ENCODE measurements around the gene CLDN10. TPM values are rescaled to one million over a fixed set of nuclear protein-coding genes. Genes with fewer than 3 reads are reported as not detected.

Gene CLDN10
- total and polyA plus RNA-seq, 2 experiments from 2014 or later = 0.83 to 2.4 TPM

DNA sequence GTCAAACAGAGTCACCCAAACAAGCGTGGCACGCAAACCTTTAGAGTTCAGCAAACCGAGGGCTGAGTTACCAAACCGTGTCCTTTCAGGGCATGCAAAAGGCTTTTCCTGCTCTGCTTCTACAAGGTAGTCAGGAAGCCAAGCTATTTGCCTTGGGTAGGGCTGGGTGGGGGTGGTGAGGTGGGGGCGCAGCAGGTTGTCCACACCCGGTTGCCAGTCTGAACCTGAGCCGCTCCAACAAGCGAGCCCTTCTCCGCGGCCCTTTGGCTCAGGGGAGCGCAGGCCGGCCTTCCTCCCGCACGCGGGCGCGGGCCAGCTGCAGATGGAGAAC lies 347 bp upstream of the CLDN10 start:
- peak overlapping the region; percentile 35 for H2AFZ ChIP-seq
- H3K4me2 ChIP-seq = peak overlapping the region; percentile 77
- TF ChIP-seq EZH2 (IDR thresholded peaks at IDR 0.05; ENCODE audit: borderline replicate concordance) = no peak
- TF ChIP-seq EZH2phosphoT487 (IDR thresholded peaks at IDR 0.05; ENCODE audit: low read depth, severe bottlenecking, unreplicated experiment) = no peak
- TF ChIP-seq, protein P1, sequence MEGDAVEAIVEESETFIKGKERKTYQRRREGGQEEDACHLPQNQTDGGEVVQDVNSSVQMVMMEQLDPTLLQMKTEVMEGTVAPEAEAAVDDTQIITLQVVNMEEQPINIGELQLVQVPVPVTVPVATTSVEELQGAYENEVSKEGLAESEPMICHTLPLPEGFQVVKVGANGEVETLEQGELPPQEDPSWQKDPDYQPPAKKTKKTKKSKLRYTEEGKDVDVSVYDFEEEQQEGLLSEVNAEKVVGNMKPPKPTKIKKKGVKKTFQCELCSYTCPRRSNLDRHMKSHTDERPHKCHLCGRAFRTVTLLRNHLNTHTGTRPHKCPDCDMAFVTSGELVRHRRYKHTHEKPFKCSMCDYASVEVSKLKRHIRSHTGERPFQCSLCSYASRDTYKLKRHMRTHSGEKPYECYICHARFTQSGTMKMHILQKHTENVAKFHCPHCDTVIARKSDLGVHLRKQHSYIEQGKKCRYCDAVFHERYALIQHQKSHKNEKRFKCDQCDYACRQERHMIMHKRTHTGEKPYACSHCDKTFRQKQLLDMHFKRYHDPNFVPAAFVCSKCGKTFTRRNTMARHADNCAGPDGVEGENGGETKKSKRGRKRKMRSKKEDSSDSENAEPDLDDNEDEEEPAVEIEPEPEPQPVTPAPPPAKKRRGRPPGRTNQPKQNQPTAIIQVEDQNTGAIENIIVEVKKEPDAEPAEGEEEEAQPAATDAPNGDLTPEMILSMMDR (IDR thresholded peaks at IDR 0.05; ENCODE audit: poor library complexity) = no peak
- H3K4me3 ChIP-seq = no peak overlapping the region
- no peaks in the 10 kb centered on the region for H3K9me2 ChIP-seq (replicated peaks; ENCODE audit: insufficient read depth)
- no peaks in the 10 kb centered on the region for H4K20me1 ChIP-seq (ENCODE audit: insufficient read depth, poor library complexity, severe bottlenecking)
- no peaks in the 10 kb centered on the region for H3K9me3 ChIP-seq (ENCODE audit: low read depth)
- no peak for DNase-seq (ENCODE audit: low spot score)
- peaks cover 65% of the 10 kb centered on the region for H3K27me3 ChIP-seq
- H3K4me1 ChIP-seq (ENCODE audit: insufficient read depth) = peaks cover 6% of the 10 kb centered on the region
- H3K36me3 ChIP-seq (replicated peaks; ENCODE audit: insufficient read depth, low read depth) = no peaks in the 10 kb centered on the region
- no peaks in the 10 kb centered on the region for H3K79me2 ChIP-seq
- no peak overlapping the region for H3K27ac ChIP-seq
- 31% methylated on average over 9 of the region's 17 CpGs for WGBS (ENCODE audit: low lambda C conversion rate, missing lambda C conversion rate)

DNA sequence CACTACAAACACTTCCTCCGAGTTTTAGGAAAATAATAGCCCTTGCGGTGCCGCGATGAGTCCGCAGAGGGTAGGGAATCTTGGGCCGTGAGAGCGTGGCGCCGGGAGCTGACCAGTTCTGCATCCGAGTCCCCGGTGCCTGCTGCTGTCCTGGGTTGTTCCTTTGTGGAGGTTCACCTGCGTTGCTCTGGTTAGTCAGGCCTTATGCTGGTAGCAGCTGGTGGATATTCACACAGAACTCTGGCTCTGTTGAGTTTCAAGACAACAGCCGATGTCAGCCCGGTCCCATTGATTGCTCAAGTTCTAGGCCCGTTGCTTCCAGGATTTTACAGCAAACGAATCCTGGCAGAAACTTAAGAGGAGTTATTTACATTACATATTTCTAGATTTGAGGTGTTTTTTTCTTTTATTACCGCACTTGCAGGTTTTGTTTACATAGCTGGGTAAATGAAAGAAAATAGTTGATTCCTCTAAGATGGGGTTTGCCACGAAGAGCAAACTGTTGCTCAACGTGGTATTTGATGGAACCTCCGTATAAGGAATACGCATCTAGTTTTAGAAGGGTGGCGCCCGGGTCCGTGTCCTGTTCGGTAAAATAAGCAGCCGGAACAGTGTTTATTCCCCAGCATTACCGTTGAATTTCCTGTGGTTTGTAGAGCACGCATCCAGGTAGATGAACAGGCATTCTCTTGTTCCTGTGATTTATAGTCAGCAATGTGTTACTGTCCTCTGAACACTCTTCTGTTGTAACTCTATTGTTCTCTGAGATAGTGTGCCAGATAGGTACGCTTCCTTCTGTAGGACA lies 1.3 kb downstream of the CLDN10 start:
- 41% methylated on average over 29 of the region's 29 CpGs for WGBS (ENCODE audit: low lambda C conversion rate, missing lambda C conversion rate)
- H3K9me3 ChIP-seq (ENCODE audit: low read depth) = no peaks in the 10 kb centered on the region
- DNase-seq (ENCODE audit: low spot score) = no peak
- H3K4me1 ChIP-seq (ENCODE audit: insufficient read depth) = peaks cover 6% of the 10 kb centered on the region
- H3K4me3 ChIP-seq = no peak overlapping the region
- no peaks in the 10 kb centered on the region for H3K79me2 ChIP-seq
- no peaks in the 10 kb centered on the region for H4K20me1 ChIP-seq (ENCODE audit: insufficient read depth, poor library complexity, severe bottlenecking)
- no peak overlapping the region for H2AFZ ChIP-seq
- H3K4me2 ChIP-seq = peak overlapping the region; percentile 77
- peaks cover 51% of the 10 kb centered on the region for H3K27me3 ChIP-seq
- H3K36me3 ChIP-seq (replicated peaks; ENCODE audit: insufficient read depth, low read depth) = no peaks in the 10 kb centered on the region
- TF ChIP-seq, protein P1 (IDR thresholded peaks at IDR 0.05; ENCODE audit: poor library complexity) = no peak
- TF ChIP-seq EZH2phosphoT487 (IDR thresholded peaks at IDR 0.05; ENCODE audit: low read depth, severe bottlenecking, unreplicated experiment) = peak; percentile 13
- peak; percentile 11 for TF ChIP-seq EZH2 (IDR thresholded peaks at IDR 0.05; ENCODE audit: borderline replicate concordance)
- no peak overlapping the region for H3K27ac ChIP-seq
- no peaks in the 10 kb centered on the region for H3K9me2 ChIP-seq (replicated peaks; ENCODE audit: insufficient read depth)

DNA sequence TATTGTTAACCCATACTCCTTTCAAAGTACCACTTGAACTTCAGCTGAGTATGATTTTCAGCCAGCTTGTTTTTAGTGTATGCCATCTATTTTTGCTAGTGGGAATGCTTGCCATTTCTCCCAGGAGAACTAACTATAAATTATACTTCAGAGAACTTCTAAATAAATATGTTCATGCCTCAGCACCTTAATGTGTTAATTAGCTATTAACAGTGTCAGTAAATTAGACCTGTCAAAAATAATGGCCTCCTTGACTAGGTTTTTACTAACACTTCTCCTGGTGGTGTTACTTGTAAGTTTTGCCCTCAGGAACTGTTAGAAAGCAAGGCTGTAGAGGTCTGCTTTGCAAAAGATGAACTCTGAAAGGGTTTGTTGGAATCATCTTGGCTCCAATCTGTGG lies 4.5 kb downstream of the CLDN10 start:
- H4K20me1 ChIP-seq (ENCODE audit: insufficient read depth, poor library complexity, severe bottlenecking) = no peaks in the 10 kb centered on the region
- no peaks in the 10 kb centered on the region for H3K9me3 ChIP-seq (ENCODE audit: low read depth)
- no peaks in the 10 kb centered on the region for H3K79me2 ChIP-seq
- H3K27me3 ChIP-seq = peaks cover 34% of the 10 kb centered on the region
- no peak overlapping the region for H3K27ac ChIP-seq
- no peak overlapping the region for H3K4me2 ChIP-seq
- DNase-seq (ENCODE audit: low spot score) = no peak
- no peaks in the 10 kb centered on the region for H3K9me2 ChIP-seq (replicated peaks; ENCODE audit: insufficient read depth)
- no peaks in the 10 kb centered on the region for H3K36me3 ChIP-seq (replicated peaks; ENCODE audit: insufficient read depth, low read depth)
- TF ChIP-seq, protein P1 (IDR thresholded peaks at IDR 0.05; ENCODE audit: poor library complexity) = no peak
- no peak for TF ChIP-seq EZH2 (IDR thresholded peaks at IDR 0.05; ENCODE audit: borderline replicate concordance)
- no peak overlapping the region for H2AFZ ChIP-seq
- H3K4me1 ChIP-seq (ENCODE audit: insufficient read depth) = peaks cover 6% of the 10 kb centered on the region
- no peak overlapping the region for H3K4me3 ChIP-seq
